Activated CD8-positive, alpha-beta T cell treated with anti-CD3 and anti-CD28 coated beads for 36 hours (primary cell): ENCODE results near the gene COL5A2. TPM values are rescaled to one million over a fixed set of nuclear protein-coding genes. Genes with fewer than 3 reads are reported as not detected.

Experiments used
- ATAC-seq: fragments of 200-7000 bp; cut with Tn5 transposase; one replicate; pipeline ENCODE4 v1.10.0; 2021; ENCODE audit warnings: mild to moderate bottlenecking, moderate library complexity
- CTCF ChIA-PET: fragments of 350-600 bp; sonication (Branson Sonifier 250); formaldehyde crosslinking; loops from one replicate; lab custom pipeline; 2021; ENCODE audit warnings: antibody characterized with exemption; lab: Charles Lee
- POLR2A ChIA-PET: fragments of 350-600 bp; sonication (Branson Sonifier 250); formaldehyde crosslinking; loops from one replicate; lab custom pipeline; 2021; ENCODE audit warnings: antibody characterized with exemption; lab: Charles Lee
- DNase-seq: peaks from one replicate; pipeline ENCODE4 v3.0.0-alpha.2; 2020
- H3K27ac Mint-ChIP-seq: one replicate; pipeline ENCODE4 v1.8.0; 2021; ENCODE audit warnings: mild to moderate bottlenecking, mixed read lengths
- H3K27me3 Mint-ChIP-seq: one replicate; pipeline ENCODE4 v1.8.0; 2021; ENCODE audit warnings: mixed read lengths
- H3K36me3 Mint-ChIP-seq: one replicate; pipeline ENCODE4 v1.8.0; 2021; ENCODE audit warnings: low read depth, mixed read lengths
- H3K4me1 Mint-ChIP-seq: one replicate; pipeline ENCODE4 v1.8.0; 2021; ENCODE audit warnings: low read depth, mixed read lengths
- H3K4me3 Mint-ChIP-seq: one replicate; pipeline ENCODE4 v1.8.0; 2021; ENCODE audit warnings: mild to moderate bottlenecking, moderate library complexity, mixed read lengths
- H3K9me3 Mint-ChIP-seq: one replicate; pipeline ENCODE4 v1.8.0; 2021; ENCODE audit warnings: mixed read lengths
- intact Hi-C: fragments of 100-400 bp; cut with micrococcal nuclease; formaldehyde crosslinking; loops from one replicate; pipeline ENCODE4 v1.10.0; 2022
- total RNA-seq, 2 experiments: library from RNA; stranded (reverse); gene quantifications; one replicate each; pipeline ENCODE4 v1.2.3, GENCODE V29; 2021
- TF ChIP-seq, protein P1 (sequence below): fragments of 200-600 bp; IDR thresholded peaks from one replicate; pipeline ENCODE4 v1.8.0; 2022; ENCODE audit warnings: antibody characterized with exemption, mild to moderate bottlenecking

The COL5A2 gene
- total RNA-seq, 2 experiments from 2014 or later = 2.3 to 3.3 TPM

GRCh38 chr2:189176516-189176915 is 3.0 kb downstream of the COL5A2 start:
- no peaks in the 10 kb centered on the region for H3K36me3 Mint-ChIP-seq
- TF ChIP-seq, protein P1, sequence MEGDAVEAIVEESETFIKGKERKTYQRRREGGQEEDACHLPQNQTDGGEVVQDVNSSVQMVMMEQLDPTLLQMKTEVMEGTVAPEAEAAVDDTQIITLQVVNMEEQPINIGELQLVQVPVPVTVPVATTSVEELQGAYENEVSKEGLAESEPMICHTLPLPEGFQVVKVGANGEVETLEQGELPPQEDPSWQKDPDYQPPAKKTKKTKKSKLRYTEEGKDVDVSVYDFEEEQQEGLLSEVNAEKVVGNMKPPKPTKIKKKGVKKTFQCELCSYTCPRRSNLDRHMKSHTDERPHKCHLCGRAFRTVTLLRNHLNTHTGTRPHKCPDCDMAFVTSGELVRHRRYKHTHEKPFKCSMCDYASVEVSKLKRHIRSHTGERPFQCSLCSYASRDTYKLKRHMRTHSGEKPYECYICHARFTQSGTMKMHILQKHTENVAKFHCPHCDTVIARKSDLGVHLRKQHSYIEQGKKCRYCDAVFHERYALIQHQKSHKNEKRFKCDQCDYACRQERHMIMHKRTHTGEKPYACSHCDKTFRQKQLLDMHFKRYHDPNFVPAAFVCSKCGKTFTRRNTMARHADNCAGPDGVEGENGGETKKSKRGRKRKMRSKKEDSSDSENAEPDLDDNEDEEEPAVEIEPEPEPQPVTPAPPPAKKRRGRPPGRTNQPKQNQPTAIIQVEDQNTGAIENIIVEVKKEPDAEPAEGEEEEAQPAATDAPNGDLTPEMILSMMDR = no peak
- no peaks in the 10 kb centered on the region for H3K9me3 Mint-ChIP-seq
- peaks cover 12% of the 10 kb centered on the region for H3K4me1 Mint-ChIP-seq
- ChIA-PET POLR2A (no interaction called here), CTCF (no interaction called here)
- H3K27ac Mint-ChIP-seq = no peak overlapping the region
- intact Hi-C loops = no loop called here
- ATAC-seq (no peak), DNase-seq (no peak)
- H3K27me3 Mint-ChIP-seq = peaks cover 17% of the 10 kb centered on the region
- no peak overlapping the region for H3K4me3 Mint-ChIP-seq

DNA sequence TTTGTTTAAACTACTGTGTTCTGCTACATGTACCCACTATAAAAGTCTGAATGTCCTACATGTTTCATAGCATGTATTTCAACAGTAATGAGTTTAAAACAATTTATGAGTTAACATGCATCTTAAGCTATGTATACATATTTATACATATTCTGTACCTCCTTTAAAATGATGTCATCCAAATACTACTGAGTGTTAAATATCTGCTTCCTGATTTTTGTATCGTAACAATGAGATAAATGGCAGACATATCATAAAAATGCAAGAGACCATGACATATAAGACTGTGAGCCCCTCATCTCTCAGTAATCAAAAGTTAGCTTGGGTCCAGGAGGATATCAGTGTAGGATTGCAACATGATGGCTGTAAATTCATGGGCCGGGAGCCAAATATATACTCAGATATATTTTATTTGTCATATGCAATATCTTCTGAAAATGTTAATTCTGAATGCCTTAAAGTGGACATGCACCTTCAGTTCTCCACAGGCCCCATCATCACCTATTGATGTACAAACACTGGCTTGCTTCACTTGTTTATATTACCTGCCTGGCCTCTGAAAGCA is 3.6 kb downstream of the COL5A2 start:
- TF ChIP-seq, protein P1 = no peak
- H3K36me3 Mint-ChIP-seq = no peaks in the 10 kb centered on the region
- H3K9me3 Mint-ChIP-seq = no peaks in the 10 kb centered on the region
- H3K4me3 Mint-ChIP-seq = no peak overlapping the region
- peaks cover 12% of the 10 kb centered on the region for H3K4me1 Mint-ChIP-seq
- ChIA-PET POLR2A (no interaction called here), CTCF (interaction anchor here (1.5 kb wide), 1 partner anchor 220 kb away, joined by 3 read pairs; no protein-coding TSS in a partner anchor)
- no peak overlapping the region for H3K27ac Mint-ChIP-seq
- intact Hi-C loops = no loop called here
- ATAC-seq = no peak
- no peak for DNase-seq
- peaks cover 17% of the 10 kb centered on the region for H3K27me3 Mint-ChIP-seq

- no peak overlapping the region for H3K4me3 Mint-ChIP-seq
- H3K36me3 Mint-ChIP-seq = no peaks in the 10 kb centered on the region
- TF ChIP-seq, protein P1 = no peak
- CTCF ChIA-PET = interaction anchor here (0.9 to 1.3 kb wide), 4 partner anchors 8 to 55 kb away, joined by 3 read pairs; no protein-coding TSS in a partner anchor
- H3K4me1 Mint-ChIP-seq = no peaks in the 10 kb centered on the region
- peaks cover 2% of the 10 kb centered on the region for H3K27me3 Mint-ChIP-seq
- POLR2A ChIA-PET = no interaction called here
- ATAC-seq (no peak), DNase-seq (no peak)
- intact Hi-C loops = no loop called here
- no peaks in the 10 kb centered on the region for H3K9me3 Mint-ChIP-seq
- no peak overlapping the region for H3K27ac Mint-ChIP-seq
These were observed 7.5 kb downstream of the COL5A2 start for GRCh38 chr2:189171956-189172609.

- intact Hi-C loops = no loop called here
- no peaks in the 10 kb centered on the region for H3K4me1 Mint-ChIP-seq
- CTCF ChIA-PET = interaction anchor here (0.7 to 1.6 kb wide), 3 partner anchors 10 to 26 kb away, joined by 3 to 4 read pairs (median 3); partner anchors contain the start of gene COL5A2
- H3K9me3 Mint-ChIP-seq = no peaks in the 10 kb centered on the region
- TF ChIP-seq, protein P1 = no peak
- H3K27me3 Mint-ChIP-seq = no peaks in the 10 kb centered on the region
- H3K27ac Mint-ChIP-seq = no peak overlapping the region
- no peak overlapping the region for H3K4me3 Mint-ChIP-seq
- POLR2A ChIA-PET = no interaction called here
- no peaks in the 10 kb centered on the region for H3K36me3 Mint-ChIP-seq
- no peak for DNase-seq
- ATAC-seq = no peak
These were observed 10.6 kb downstream of the COL5A2 start for GRCh38 chr2:189168856-189169499.
